Activated CD4-positive, CD25-positive, alpha-beta regulatory T cell treated with anti-CD3 and anti-CD28 coated beads, Interleukin-2, amount 50 U/mL, for 16 hours (primary cell): ENCODE data around the gene TMEM259.
"Not testable (repeated sequence)": the region's sequence is repeated elsewhere in the genome, so short reads cannot be mapped to it uniquely, and the experiment has no call there.

Experiments used
- DNase-seq: peaks from one replicate; pipeline ENCODE4 v3.0.0-alpha.2; 2020; ENCODE audit warnings: low read depth, low spot score

Gene TMEM259

GRCh38 chr19:1040476-1041271 is 19.8 kb upstream of the TMEM259 start:
- peak; percentile 75 for DNase-seq

DNA sequence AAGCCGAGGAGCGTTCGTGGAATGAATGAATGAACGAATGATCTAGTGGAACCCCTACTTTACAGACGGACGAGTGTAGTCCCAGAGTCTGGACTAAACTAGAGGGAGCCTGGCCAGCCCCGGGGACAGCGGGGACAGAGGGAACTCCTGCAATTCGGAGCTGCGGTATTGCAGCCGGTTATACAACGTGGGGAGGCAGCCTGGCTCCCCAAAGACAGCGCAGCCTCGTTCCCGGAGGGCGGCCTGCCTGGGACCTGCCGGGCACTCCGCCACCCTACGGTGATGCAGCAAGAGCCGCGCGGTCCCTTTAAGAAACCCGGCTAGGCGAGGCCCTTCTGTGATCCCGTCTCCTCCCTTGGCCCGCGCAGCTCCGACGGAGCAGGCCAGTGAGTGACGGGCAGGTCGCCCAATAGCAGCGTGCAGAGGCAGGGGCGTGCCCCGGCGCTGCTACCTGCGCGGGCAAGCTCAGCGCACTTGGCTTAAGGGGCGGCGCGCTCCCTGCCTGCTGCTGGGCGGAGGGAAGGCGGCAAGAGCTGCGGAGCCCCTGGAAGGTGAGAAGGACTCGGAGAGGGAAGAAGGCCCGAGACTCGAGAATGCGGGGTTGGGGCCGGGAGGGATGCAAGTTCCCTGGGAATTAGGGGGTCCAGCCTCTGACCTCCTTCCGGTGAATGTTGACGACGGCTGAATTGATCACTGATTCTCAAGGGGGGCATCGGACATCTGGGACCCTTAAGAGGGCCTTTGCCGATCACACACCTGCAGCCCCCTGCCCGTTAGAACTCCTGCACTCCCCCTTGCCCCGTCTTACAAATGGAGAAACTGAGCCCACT is 18.9 kb upstream of the TMEM259 start, which contains the start of gene ABCA7:
Gene ABCA7, plus strand, starts transcription at position 462 of the 830 bp plus-strand sequence. CDS start 1,255 bp downstream, outside the sequence.
- peak; percentile 93 for DNase-seq

DNA sequence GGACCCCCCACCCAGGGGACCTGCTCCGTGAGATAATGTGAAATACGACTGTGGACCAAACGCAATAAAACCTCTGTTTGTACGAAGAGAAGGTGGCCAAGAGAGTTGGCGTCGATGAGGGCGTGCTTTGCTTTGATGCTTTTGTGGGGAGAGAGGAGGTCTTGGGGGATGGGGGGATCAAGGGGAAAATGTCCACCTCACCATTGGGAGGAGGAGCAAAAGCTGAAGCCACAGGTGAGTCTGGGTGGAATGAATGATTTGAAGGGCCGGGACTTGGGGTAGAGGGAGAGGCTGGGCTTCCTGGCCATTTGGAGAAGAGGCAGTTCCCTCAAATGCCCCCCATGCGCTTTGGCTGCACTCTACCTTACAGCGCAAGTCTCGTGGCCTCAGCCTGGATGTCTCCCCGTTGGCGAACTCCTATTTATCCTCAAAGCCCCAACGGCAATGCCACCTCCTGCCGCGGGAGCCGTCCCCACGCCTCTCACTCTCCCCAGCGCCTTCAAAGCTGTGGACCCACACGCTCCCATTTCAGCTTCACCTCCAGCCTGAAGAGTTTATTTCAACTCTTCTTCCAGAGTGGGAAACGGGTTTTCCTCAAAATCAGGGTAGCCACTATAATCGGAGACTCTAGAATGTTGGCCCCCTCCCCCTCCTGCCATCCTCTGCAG is 18.2 kb upstream of the TMEM259 start:
- no peak for DNase-seq

DNA sequence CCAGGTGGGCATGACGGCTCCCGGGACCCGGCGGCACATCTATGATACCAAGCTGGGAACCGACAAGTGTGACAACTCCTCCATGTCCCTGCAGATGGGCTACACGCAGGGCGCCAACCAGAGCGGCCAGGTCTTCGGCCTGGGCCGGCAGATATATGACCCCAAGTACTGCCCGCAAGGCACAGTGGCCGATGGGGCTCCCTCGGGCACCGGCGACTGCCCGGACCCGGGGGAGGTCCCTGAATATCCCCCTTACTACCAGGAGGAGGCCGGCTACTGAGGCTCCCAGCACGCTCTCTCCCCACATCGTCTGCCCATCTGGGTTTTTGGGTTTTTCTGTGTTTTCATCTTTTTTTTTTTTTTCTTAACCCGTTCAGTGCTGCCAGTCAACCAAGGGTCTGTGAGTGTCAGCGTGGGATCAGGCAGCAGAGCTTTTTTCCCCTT is 16.7 kb upstream of the TMEM259 start:
- no peak for DNase-seq

- DNase-seq = no peak
These were observed 15.2 kb upstream of the TMEM259 start for GRCh38 chr19:1035998-1036621.

DNA sequence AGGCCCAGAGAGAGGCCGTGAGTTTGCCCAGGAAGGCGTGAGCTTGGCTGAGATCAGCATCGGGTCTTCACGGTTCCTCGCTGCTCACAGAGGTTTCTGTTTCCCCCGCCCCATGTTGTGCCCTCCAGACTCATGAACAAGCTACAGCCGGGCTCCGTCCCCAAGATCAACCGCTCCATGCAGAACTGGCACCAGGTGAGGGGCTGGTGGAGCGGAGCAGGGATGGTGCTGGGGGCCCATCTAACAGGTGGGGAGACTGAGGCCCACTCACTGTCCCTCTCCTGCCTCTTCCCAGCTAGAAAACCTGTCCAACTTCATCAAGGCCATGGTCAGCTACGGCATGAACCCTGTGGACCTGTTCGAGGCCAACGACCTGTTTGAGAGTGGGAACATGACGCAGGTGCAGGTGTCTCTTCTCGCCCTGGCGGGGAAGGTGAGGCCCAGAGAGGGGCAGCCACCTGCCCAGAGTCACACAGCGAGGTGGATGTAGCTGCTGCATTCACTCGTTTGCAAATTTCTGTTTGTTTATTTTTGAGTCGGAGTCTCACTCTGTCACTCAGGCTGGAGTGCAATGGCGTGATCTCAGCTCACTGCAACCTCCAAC is 11.4 kb upstream of the TMEM259 start:
- DNase-seq = no peak

GRCh38 chr19:1028062-1028926 is 7.4 kb upstream of the TMEM259 start:
- DNase-seq = no peak

DNA sequence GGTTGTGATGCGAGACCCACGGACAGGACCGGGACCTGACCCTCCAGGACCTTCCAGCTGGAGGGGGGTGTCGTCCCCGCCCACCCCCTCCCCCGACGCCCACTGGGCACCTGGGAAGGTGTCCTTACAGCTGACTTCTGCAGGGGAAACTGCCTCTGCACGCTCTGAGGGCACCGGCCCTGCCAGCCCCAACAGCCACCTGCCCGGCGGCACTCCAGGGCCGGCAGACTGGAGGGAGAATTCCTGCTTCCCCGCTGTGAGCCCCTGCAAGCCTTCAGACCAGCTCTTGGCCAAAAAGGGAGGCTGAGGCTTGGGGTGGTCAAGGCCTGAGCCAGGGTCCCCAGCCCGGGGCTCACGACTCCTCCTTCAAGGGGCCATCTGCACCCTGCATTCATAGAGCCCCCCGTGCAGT is 6.7 kb upstream of the TMEM259 start:
- DNase-seq = no peak

DNA sequence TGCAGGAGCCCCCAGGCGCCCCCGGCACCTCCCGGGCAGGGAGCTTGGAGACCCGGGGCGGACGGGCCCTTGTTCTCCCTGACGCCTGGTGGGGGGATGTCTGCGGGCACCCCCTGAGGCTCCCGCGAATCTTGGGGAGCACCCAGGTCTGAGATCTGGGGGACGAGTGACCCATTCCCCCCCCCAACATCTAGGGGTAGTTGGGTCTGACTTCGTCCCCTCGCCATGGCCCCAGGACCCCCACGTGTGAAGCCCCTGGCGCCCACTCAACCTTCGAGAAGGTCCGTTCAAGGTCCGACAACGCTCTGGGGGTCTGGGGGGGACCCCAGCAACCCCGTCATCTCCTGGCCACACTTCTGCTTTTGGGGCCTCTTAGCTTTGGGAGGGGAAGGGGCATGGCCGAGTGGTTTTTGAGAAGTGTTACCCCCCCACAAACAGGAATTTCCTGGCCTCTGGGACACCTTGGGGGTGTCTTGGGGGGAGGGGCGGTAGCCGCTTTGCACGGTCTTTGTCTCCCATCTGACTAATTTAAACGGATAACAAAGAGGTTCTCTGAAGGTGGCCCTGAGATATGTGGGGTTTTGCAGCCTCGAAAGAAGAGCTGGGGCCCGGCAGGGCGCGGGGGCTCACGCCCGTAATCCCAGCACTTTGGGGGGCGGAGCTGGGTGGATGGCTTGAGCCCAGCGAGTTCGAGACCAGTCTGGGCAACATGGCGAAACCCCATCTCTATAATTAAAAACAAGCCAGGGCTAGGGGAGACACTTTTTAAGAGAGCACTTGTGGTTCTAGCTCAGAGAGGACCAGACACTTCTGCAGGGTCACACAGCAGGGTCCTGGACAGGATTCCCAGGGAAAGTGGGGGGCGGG is 6.1 kb upstream of the TMEM259 start:
- DNase-seq = no peak

DNA sequence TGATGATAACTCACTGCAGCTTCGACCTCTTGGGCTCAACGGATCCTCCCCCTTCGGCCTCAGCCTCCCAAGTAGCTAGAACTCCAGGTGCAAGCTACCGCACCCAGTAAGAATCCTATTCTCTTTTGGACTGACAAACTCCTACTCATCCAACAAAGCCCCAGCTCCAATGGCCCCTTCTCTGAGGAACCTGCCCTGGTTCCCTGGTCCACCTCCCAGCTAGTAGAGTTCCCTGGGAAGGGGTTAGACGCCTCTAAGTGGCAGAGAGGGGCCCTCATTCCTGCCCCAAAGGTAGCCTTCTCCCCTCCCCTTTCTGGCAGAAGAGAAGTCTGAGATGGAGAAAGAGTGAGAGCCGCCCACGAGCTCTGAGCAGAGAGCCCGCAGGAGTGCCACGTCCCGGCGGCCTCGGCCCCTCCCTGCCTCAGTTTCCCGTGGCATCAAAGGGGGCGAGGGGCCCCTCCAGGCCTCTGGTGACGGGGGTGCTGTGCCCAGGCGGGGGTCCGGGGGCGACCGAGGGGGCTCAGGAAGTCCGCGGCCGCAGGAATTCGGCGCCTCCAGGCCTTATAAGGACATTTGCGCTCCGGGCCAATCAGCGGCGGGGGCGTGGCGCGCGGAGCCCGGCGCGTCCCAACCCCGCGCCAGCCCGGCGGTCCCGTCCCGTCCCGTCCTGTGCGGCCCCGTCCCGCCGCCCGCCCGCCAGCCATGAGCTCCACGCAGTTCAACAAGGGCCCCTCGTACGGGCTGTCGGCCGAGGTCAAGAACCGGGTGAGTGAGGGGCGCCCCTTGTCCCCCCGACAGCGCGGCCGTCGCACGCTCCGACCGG is 5.2 kb upstream of the TMEM259 start, which contains the start of gene CNN2:
Gene CNN2, plus strand, starts transcription at position 649 of the 823 bp plus-strand sequence. Its CDS starts 54 bp downstream, at position 703.
- DNase-seq = no peak

DNA sequence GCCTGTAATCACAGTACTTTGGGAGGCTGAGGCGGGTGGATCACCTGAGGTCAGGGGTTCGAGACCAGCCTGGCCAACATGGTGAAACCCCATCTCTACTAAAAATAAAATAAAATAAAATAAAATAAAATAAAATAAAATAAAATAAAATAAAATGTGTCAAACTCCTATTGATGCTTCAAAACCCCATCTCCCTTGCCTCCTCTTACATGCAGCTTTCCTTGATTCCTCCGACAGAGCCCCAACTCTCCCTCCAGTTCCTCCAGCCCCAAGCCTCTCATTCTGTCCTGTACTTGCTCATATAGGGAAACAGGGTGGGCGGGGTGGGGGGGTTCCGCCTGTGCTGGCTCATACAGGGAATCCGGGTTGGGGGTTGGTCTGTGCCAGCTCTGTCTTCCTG is 4.2 kb upstream of the TMEM259 start:
- not testable (repeated sequence) for DNase-seq

- DNase-seq = not testable (repeated sequence)
These were observed 2.9 kb upstream of the TMEM259 start for GRCh38 chr19:1023883-1024188.

DNA sequence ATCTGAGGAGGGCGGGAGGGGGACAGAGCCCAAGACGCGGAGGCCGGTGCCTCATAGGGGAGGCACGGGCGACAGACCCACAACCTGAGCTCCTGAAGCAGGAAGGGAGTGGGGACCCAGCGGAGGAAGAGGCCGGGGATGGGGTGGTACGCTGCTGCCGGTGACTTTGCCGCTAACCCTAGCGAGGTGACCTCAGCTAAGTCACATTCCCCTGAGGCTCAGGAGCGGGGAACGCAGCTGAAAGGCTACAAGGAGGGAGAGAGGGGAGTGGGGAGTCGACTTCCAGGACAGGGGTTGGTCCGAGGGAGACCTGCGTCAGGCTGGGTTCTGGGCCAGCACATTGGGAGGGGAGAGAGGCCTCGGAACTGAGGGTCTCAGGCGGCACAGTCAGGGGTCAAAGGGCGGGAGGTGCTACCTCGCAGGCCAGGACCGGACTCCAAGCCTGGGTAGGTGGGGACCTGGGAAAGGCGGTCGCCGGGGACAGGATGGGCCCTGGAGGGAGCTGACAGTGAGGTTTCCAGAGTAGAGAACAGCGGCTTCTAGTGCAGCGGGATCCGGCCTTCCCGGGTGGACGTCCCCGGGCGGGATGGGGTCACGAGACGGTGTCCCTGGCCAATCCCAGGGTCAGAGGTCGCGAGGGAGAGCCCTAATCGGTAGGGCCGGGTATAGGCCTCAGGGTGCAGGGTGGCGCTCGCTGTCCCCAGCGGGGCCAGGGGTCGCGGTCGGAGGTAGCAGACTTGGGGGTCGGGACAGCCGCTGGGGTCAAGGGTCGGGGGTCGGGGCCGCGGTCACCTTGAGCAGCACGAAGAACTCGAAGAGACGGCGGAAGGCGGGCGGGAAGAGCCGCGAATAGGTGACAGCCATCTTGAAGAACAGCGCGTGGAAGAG is 699 bp downstream of the TMEM259 start:
- DNase-seq = no peak

DNA sequence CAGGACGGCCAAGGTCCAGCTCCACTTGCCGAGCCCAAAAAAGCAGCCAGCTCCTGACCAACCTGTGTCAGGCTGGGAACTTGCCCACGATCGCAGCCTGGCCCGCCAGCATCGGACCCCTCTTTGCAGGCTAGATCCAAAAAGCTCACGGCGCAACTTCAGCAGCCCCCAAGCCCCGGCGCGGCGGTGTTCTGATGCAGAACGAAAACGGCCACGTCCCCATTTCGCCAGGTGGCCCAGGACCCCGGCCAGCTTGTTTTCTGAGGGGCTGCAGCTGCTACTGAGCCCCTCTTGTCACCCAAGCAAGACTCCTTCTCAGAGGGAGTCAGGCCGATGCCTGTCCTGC is 1.3 kb downstream of the TMEM259 start:
- no peak for DNase-seq

DNA sequence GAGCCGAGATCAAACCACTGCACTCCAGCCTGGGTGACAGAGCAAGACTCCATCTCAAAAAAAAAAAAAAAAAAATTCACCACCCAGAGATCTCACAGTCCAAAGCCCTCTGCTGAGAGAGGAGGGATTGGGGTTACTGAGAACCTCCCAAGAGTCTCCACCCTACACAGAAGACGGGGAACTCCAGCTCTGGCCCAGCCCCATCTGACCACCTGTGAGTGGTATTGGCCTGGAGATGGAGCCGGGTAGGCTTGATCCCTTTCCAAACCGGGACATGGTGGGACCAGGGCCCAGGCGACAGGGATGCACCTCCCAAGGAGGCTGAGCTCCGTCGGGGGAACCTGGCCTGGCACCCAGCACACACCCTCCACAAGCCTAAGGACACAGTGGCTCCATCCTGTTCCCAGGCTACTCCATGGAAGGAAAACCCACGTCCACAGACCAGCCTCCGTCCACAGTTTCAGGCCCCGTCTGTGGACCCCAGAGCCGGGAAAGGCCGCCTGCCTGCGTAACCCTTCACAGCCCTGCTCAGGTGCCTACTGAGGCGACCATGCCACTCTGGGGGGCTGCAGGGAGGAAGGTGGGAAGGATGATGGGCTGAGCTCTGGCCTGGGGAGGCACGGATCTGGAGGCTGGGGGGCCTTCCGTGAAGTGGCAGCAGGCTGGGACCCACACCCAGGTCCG is 1.8 kb downstream of the TMEM259 start:
- DNase-seq = no peak

- no peak for DNase-seq
These were observed 2.5 kb downstream of the TMEM259 start for GRCh38 chr19:1018393-1018792.

DNA sequence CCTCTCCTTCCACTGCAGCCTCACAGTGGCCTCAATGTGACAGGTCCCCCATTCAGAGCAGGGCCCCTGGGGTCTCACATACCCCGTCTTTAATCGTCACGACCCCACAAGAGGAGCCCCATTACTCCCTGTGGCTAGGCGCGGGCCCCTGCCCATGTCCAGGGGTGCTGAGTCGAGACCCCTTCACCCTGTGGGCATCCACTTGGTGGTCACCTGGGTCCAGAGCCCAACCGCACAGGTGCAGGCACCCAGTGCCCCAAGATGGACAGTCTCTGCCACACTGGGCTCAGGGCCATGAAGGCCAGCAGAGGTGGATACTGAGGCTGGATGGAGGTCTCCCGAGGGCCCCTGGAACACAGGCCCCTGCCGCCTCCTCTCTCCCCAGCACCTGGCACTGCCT is 3.0 kb downstream of the TMEM259 start:
- DNase-seq = no peak
